Vagina (tissue), 2 donors: ENCODE results near the gene OR5H2. TPM values are rescaled to one million over a fixed set of nuclear protein-coding genes. Genes with fewer than 3 reads are reported as not detected.
"Not testable (repeated sequence)": the region's sequence is repeated elsewhere in the genome, so short reads cannot be mapped to it uniquely, and the experiment has no call there.

ENCODE experiments used
- DNase-seq, 2 donors: peaks; one replicate each; pipeline ENCODE4 v3.0.0-alpha.2; 2017; ENCODE audit errors: extremely low spot score in 2 of 2
- H3K27ac ChIP-seq: fragments of 200-600 bp; sonication (generic); one replicate; pipeline ENCODE4 v1.5.1; 2019
- H3K27me3 ChIP-seq: fragments of 200-600 bp; sonication (generic); one replicate; pipeline ENCODE4 v1.5.1; 2019
- H3K36me3 ChIP-seq, 2 donors: fragments of 200-600 bp; sonication (generic); one replicate each; pipeline ENCODE4 v1.5.1; 2017 to 2019
- H3K4me1 ChIP-seq: fragments of 200-600 bp; sonication (generic); one replicate; pipeline ENCODE4 v1.5.1; 2019
- H3K4me3 ChIP-seq, 2 donors: fragments of 200-600 bp; sonication (generic); 1 replicate in 1 of 2; 2 replicates in 1 of 2; pipeline ENCODE4 v1.5.1; 2016 to 2019
- H3K9me3 ChIP-seq: fragments of 200-600 bp; sonication (generic); one replicate; pipeline ENCODE4 v1.5.1; 2019
- CTCF ChIP-seq, 3 experiments: fragments of 450-650 bp in 2 of 3; fragments of 200-600 bp in 1 of 3; sonication (generic) in 1 of 3; IDR thresholded peaks; one replicate each; pipeline ENCODE4 v1.5.1; 2017 to 2019; ENCODE audit warnings: antibody characterized with exemption in 3 of 3, mild to moderate bottlenecking in 2 of 3, moderate library complexity in 2 of 3
- POLR2A ChIP-seq, 2 donors: fragments of 450-650 bp; IDR thresholded peaks; one replicate each; pipeline ENCODE4 v1.6.1; 2017; ENCODE audit warnings: antibody characterized with exemption in 2 of 2, mild to moderate bottlenecking in 2 of 2, moderate library complexity in 2 of 2
- POLR2AphosphoS5 ChIP-seq, 2 donors: sonication (generic); formaldehyde crosslinking; IDR thresholded peaks; one replicate each; pipeline ENCODE4 v1.9.0; 2017; ENCODE audit warnings: antibody characterized with exemption in 2 of 2, mild to moderate bottlenecking in 2 of 2, low read depth in 1 of 2; ENCODE audit not compliant: insufficient read depth in 1 of 2
- intact Hi-C: fragments of 100-400 bp; cut with DNase I; formaldehyde crosslinking; loops from one replicate; pipeline ENCODE4 v1.15.1; 2023
- total RNA-seq: library from RNA; depleted of rRNA; stranded (reverse); fragments of >200 nt; gene quantifications from one replicate; pipeline ENCODE4 v1.2.3, GENCODE V29; 2016

OR5H2 gene
- total RNA-seq, 1 donor from 2014 or later = not detected

- intact Hi-C loops = no loop called here
- Histone ChIP-seq H3K36me3 (no peaks in the 10 kb centered on the region), H3K9me3 (no peaks in the 10 kb centered on the region), H3K27me3 (no peaks in the 10 kb centered on the region), H3K4me3 (no peak overlapping the region), H3K27ac (no peak overlapping the region), H3K4me1 (no peaks in the 10 kb centered on the region)
- TF ChIP-seq POLR2AphosphoS5 (IDR thresholded peaks at IDR 0.05; ENCODE audit: insufficient read depth in 1 of 2, low read depth in 1 of 2) (no peak), CTCF (IDR thresholded peaks at IDR 0.05) (no peak), POLR2A (IDR thresholded peaks at IDR 0.05) (no peak)
- DNase-seq = no peak
These were observed 36.2 kb upstream of the OR5H2 start for GRCh38 chr3:98246142-98246541.

GRCh38 chr3:98256026-98256425, 26.3 kb upstream of the OR5H2 start:
- H3K4me3 ChIP-seq, H3K27me3 ChIP-seq, H3K9me3 ChIP-seq, H3K27ac ChIP-seq, intact Hi-C loops, H3K36me3 ChIP-seq, DNase-seq, H3K4me1 ChIP-seq: not testable (repeated sequence)

- no peaks in the 10 kb centered on the region for H3K36me3 ChIP-seq
- no peak overlapping the region for H3K4me3 ChIP-seq
- no peak overlapping the region for H3K27ac ChIP-seq
- no peaks in the 10 kb centered on the region for H3K4me1 ChIP-seq
- no peak for TF ChIP-seq CTCF (IDR thresholded peaks at IDR 0.05)
- TF ChIP-seq POLR2AphosphoS5 (IDR thresholded peaks at IDR 0.05; ENCODE audit: insufficient read depth in 1 of 2, low read depth in 1 of 2) = no peak
- no peak for TF ChIP-seq POLR2A (IDR thresholded peaks at IDR 0.05)
- no peak for DNase-seq
- no peaks in the 10 kb centered on the region for H3K27me3 ChIP-seq
- intact Hi-C loops = no loop called here
- H3K9me3 ChIP-seq = no peaks in the 10 kb centered on the region
These were observed 22.6 kb upstream of the OR5H2 start for GRCh38 chr3:98259707-98260106.

GRCh38 chr3:98262046-98262445, 20.3 kb upstream of the OR5H2 start:
- no peaks in the 10 kb centered on the region for H3K9me3 ChIP-seq
- no peaks in the 10 kb centered on the region for H3K4me1 ChIP-seq
- no peaks in the 10 kb centered on the region for H3K36me3 ChIP-seq
- no peaks in the 10 kb centered on the region for H3K27me3 ChIP-seq
- TF ChIP-seq POLR2A (IDR thresholded peaks at IDR 0.05) (no peak), POLR2AphosphoS5 (IDR thresholded peaks at IDR 0.05; ENCODE audit: insufficient read depth in 1 of 2, low read depth in 1 of 2) (no peak)
- H3K27ac ChIP-seq = no peak overlapping the region
- intact Hi-C loops = no loop called here
- no peak overlapping the region for H3K4me3 ChIP-seq
- DNase-seq = no peak

GRCh38 chr3:98263944-98264343, 18.4 kb upstream of the OR5H2 start, which contains the start of gene OR5H6:
Gene OR5H6 (plus strand): TSS chr3:98264244. CDS start chr3:98264333, 89 bp downstream.
- Histone ChIP-seq H3K4me3 (no peak within 1 kb of the TSS), H3K36me3 (no peaks in the 10 kb centered on the region), H3K4me1 (no peaks in the 10 kb centered on the region), H3K27me3 (no peaks in the 10 kb centered on the region), H3K27ac (no peak within 1 kb of the TSS), H3K9me3 (no peaks in the 10 kb centered on the region)
- no peak for TF ChIP-seq CTCF (IDR thresholded peaks at IDR 0.05)
- TF ChIP-seq POLR2A (IDR thresholded peaks at IDR 0.05) = no peak
- no peak for TF ChIP-seq POLR2AphosphoS5 (IDR thresholded peaks at IDR 0.05; ENCODE audit: insufficient read depth in 1 of 2, low read depth in 1 of 2)
- intact Hi-C loops = no loop called here
- DNase-seq = no peak

GRCh38 chr3:98269846-98270245, 12.5 kb upstream of the OR5H2 start:
- Histone ChIP-seq H3K4me3 (no peak overlapping the region), H3K36me3 (no peaks in the 10 kb centered on the region), H3K27me3 (no peaks in the 10 kb centered on the region), H3K4me1 (no peaks in the 10 kb centered on the region), H3K9me3 (no peaks in the 10 kb centered on the region), H3K27ac (no peak overlapping the region)
- TF ChIP-seq POLR2A (IDR thresholded peaks at IDR 0.05) (no peak), CTCF (IDR thresholded peaks at IDR 0.05) (no peak), POLR2AphosphoS5 (IDR thresholded peaks at IDR 0.05; ENCODE audit: insufficient read depth in 1 of 2, low read depth in 1 of 2) (no peak)
- DNase-seq = no peak
- intact Hi-C loops = no loop called here
